Measurements from ENCODE around the gene FLAD1.

- TF ChIP-seq, protein P1, sequence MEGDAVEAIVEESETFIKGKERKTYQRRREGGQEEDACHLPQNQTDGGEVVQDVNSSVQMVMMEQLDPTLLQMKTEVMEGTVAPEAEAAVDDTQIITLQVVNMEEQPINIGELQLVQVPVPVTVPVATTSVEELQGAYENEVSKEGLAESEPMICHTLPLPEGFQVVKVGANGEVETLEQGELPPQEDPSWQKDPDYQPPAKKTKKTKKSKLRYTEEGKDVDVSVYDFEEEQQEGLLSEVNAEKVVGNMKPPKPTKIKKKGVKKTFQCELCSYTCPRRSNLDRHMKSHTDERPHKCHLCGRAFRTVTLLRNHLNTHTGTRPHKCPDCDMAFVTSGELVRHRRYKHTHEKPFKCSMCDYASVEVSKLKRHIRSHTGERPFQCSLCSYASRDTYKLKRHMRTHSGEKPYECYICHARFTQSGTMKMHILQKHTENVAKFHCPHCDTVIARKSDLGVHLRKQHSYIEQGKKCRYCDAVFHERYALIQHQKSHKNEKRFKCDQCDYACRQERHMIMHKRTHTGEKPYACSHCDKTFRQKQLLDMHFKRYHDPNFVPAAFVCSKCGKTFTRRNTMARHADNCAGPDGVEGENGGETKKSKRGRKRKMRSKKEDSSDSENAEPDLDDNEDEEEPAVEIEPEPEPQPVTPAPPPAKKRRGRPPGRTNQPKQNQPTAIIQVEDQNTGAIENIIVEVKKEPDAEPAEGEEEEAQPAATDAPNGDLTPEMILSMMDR (IDR thresholded peaks at IDR 0.05; ENCODE audit: control extremely low read depth in 1 of 3, insufficient read depth in 1 of 3, low read depth in 1 of 3, low read length in 3 of 3), result no peak
- TF ChIP-seq EZH2 (IDR thresholded peaks at IDR 0.05; ENCODE audit: low read depth, low read length, severe bottlenecking), result no peak
- TF ChIP-seq TAF1 (IDR thresholded peaks at IDR 0.05; ENCODE audit: low read depth, low read length), result no peak
- TF ChIP-seq GABPA (IDR thresholded peaks at IDR 0.05; ENCODE audit: borderline replicate concordance, insufficient read depth, low read length), result no peak
- no peak for TF ChIP-seq ZNF274 (IDR thresholded peaks at IDR 0.05; ENCODE audit: borderline replicate concordance, extremely low read depth, low read length)
- no peak for TF ChIP-seq POLR2AphosphoS5 (IDR thresholded peaks at IDR 0.05; ENCODE audit: low read depth, low read length)
- TF ChIP-seq, protein P2, sequence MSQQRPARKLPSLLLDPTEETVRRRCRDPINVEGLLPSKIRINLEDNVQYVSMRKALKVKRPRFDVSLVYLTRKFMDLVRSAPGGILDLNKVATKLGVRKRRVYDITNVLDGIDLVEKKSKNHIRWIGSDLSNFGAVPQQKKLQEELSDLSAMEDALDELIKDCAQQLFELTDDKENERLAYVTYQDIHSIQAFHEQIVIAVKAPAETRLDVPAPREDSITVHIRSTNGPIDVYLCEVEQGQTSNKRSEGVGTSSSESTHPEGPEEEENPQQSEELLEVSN (IDR thresholded peaks at IDR 0.05), result no peak
These were observed 43.0 kb upstream of the FLAD1 start for GRCh38 chr1:154940213-154940560.

All from H1 (cell line).